HG02763 (cell line): ENCODE data around the gene MX1.

Experiments
- ATAC-seq: cut with Tn5 transposase; IDR thresholded peaks from one replicate; pipeline ENCODE4 v1.9.1; 2021; ENCODE audit warnings: mild to moderate bottlenecking, moderate library complexity; ENCODE audit not compliant: unreplicated experiment

Gene MX1

GRCh38 chr21:41488080-41488479, 62.0 kb downstream of the MX1 start:
- no peak for ATAC-seq

GRCh38 chr21:41489329-41489728, 63.3 kb downstream of the MX1 start:
- no peak for ATAC-seq

GRCh38 chr21:41490330-41490729, 64.3 kb downstream of the MX1 start:
- ATAC-seq = no peak

DNA sequence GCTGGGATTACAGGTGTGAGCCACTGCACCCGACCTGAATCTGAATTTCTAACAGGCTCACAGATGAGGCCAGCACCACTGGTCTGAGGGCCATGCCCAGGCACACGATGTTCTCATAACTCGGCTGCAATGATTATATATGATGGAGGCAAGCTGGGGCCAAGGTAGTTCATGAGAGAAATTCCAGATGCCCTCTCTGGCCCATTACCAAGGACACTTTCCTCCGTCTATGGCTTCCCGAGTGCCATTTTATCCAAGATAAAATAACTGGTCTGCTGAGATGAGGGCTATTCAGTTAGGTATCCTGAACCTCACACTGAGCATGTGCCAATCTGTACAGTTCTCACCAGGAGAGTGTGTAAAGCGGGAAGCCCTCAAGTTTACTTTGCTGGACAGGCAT, 65.4 kb downstream of the MX1 start:
- ATAC-seq = no peak

DNA sequence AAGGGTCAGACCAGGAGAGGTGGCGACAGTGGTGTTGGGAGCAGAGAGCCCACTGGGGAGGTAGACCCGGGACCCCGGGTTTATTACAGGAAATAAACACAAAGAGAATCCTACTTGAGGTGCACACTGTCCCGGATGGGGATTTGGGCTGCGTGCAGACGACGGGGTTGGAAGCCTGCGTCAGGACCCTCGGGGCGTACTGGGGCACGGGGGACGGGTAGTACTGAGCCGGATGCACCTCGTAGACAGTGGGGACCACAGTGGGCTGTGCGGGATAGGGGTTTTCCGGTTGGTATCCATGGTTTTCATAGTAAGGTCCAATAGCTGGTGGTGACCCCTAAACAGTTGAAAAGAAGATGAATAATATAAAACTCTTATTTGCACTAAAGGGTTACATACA, 68.2 kb downstream of the MX1 start:
- no peak for ATAC-seq

DNA sequence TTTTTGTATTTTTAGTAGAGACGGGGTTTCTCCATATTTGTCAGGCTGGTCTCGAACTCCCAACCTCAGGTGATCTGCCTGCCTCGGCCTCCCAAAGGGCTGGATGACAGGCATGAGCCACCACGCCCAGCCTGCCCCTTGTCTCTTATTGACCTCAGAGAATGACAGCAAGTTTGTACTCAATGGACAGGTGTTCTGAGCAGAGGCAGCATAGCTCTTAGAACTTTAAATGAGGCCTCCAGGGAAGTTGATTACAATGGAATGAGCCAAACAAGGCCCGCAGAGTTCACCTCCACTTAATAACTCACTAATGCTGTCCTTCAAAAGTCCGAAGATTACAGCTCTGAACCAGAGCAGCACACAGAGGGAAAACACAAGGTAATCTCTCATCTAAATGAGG, 71.0 kb downstream of the MX1 start:
- ATAC-seq = no peak

GRCh38 chr21:41497788-41498187, 71.7 kb downstream of the MX1 start:
- ATAC-seq = no peak

DNA sequence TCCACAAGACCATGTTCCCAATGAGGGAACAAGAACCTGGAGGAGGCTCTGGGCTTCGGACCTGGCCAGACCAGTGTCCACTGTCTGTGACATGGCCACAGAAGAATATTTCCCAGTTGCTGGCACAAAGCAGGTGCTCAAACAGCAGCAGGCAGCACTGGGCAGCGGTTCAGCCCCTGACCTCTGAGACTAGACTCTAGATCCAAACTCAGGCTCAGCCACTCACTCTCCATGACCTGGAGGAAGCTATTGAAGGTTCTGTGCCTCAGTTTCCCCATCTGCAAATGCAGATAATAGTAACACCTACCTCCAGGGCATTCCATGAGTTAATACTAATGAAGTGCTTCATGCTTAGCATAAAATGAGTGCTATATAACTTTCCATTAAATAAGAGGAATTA, 73.9 kb downstream of the MX1 start:
- ATAC-seq = no peak

GRCh38 chr21:41500363-41500762, 74.3 kb downstream of the MX1 start:
- no peak for ATAC-seq

DNA sequence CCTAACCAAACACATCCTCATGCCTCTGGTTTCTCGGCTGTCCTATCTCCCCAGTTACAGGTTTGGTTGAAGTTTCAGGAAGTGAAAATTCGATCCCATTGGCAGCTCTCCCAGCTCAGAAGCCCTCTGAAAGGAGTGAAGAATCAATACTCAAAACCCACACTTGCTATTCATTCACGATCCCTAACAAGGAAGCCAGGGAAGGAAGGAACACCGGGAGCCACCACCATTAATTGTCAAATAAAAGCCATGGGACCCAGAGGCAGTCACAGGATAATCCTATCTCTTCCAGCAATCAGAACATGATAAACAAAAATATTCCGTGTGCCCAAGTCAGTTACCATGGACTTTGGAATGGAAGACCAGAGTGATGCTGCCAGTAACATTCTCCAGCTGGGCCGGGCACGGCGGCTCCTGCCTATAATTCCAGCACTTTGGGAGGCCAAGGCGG, 74.9 kb downstream of the MX1 start:
- no peak for ATAC-seq

DNA sequence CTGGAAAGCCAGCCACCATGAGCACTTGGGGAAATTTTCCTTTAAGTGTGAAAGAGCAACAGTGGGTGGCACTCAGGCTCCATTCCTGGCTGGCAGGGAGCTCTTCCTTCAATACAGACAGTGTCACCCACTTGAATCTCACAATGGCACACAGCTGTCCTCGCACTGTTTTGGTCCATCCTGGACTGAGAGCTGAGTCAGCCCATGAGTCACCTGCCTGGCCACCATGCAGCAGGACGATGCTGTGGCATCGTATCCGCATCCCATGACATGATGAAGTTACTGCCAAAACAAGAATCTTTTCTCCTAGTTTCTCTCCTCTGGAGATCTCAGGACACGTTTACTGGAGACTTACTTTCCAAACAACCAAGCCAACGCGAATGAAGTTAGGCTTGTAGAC, 75.9 kb downstream of the MX1 start:
- no peak for ATAC-seq

- ATAC-seq = no peak
Measured at GRCh38 chr21:41503331-41503730, 77.3 kb downstream of the MX1 start.

- ATAC-seq = no peak
Measured at GRCh38 chr21:41504030-41504429, 78.0 kb downstream of the MX1 start.

DNA sequence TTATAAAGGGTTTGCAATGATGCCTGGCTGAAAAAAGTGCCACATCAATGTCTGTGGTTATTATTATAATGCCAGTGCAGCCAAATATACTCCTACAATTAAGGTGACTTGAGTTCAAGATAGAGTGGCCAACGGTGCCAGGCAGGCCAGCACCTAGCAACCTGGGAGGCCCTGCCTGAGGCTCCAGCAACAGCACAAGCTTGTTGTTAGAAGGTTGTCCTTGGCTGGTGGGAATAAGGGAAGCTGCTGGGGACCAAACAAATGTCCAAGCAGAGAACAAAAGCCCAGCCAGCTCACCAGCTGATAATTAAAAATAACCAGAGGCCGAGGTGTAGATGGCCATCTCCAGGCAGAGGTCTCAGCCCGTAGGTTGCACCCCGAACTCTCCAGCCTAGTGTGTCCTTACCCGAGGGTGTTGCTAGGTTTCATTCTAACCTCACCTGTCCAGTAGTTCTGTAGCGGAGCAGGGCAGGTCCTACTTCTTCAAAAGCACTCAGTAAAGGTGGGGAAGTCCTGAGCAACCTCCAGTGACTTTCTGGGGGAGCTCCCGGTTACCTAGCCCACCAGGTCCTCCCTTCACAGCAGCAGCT, 80.1 kb downstream of the MX1 start:
- no peak for ATAC-seq

DNA sequence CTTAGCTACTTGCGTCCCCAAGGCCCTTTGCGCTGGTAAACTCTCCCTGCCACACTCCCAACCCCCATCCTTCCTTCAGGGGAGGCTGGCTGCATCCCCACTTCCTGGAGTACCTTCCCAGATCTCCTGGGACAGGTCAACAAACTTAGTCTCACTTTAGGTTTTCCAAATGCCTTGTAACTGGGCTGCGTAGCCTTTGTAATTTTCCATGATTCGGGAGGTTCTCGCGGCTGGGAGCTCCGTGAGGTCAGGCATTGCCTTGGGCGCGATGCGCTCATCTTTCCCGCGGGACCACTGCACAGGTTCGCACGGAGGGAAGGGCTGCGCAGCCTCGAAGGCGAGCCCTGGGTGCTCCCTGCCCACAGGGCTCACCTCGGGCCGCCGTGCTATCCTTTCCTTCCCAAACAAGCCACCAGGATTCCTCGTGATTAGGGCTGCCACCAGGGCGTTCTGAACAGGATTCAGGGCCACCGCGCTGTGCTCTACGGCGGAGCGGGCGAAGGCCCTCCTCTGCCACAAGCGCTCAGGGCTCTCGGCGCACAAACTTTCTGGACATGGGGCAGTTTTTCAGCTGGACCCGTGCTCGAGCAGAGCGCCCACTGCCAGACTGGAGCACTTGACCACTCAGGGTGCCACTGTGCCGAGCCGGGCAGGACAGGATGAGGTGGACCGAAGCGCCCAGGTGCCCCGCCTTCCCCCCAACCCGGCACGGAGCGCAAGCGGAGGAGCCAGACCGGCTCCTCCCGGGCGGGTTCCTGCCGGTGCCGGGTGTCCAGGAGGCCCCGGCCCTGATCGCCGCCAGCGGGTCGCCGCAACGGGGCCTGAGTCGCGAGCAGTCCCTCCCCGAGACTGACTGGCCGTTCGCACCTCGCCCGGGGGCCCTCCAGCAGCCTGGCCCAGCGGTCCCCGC, 80.8 kb downstream of the MX1 start:
- ATAC-seq = no peak

- ATAC-seq = no peak
Measured at GRCh38 chr21:41507521-41508414, 81.7 kb downstream of the MX1 start, which contains the start of gene TMPRSS2. Gene TMPRSS2 (minus strand): TSS chr21:41508158. CDS start chr21:41498133, 10,025 bp downstream.

DNA sequence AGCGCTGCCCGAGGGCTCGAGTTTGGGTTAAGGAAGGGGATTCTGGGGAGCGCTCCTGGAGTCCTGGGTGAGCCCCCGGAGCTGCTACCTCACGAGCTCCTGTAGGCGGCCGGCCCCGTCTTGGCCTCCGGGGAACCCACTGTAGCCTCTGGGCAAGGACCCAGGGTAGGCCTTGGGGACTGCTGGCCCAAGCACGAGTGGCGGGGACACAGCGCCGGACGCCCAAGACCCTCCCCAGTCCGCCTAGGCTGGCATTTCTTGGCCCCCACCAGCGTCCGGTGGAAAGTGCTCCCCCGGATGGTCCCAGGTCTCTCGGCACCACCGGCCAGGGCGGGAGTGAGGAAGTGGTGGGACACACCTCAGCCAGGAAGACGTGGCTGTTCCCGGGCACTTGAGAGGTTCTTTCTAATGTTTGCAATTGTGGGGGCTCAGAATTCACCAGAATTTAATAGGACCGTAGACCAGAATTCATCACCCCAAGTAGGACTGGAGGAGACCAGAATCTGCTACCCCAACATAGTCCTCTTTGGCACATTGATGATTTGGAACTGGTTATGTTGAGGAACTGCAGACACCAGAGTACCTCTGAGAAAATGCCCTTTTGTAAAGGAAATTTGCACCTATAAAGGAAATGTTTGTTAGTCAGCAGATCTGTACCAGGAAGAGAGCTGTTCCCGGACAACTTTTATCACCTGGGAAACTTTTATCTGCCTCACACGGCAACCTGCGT, 82.5 kb downstream of the MX1 start:
- ATAC-seq = no peak
